ENCODE data around the gene TOP2B. TPM values are rescaled to one million over a fixed set of nuclear protein-coding genes. Genes with fewer than 3 reads are reported as not detected.

Gene TOP2B
- total and polyA plus RNA-seq, 3 donors from 2014 or later = 46.4 to 86.5 (median 76.9) TPM

GRCh38 chr3:25658836-25659235, 5.9 kb downstream of the TOP2B start:
- Histone ChIP-seq H3K4me3 (no peak overlapping the region), H3K4me1 (peaks cover 12% of the 10 kb centered on the region)
- no peak for DNase-seq

GRCh38 chr3:25657293-25657692, 7.4 kb downstream of the TOP2B start:
- H3K27me3 ChIP-seq = no peaks in the 10 kb centered on the region
- no peak overlapping the region for H3K27ac ChIP-seq
- H3K36me3 ChIP-seq (ENCODE audit: low read depth, missing control alignments) = no peaks in the 10 kb centered on the region
- H3K4me1 ChIP-seq = peaks cover 6% of the 10 kb centered on the region
- DNase-seq = no peak
- H3K4me3 ChIP-seq = no peak overlapping the region
- TF ChIP-seq CTCF (IDR thresholded peaks at IDR 0.05) (no peak), POLR2A (IDR thresholded peaks at IDR 0.05) (no peak)
- no peaks in the 10 kb centered on the region for H3K9me3 ChIP-seq
- intact Hi-C loops (cut with DNase I; ENCODE audit: low total_unique reads) = no loop called here

More at GRCh38 chr3:25658836-25659235, 5.9 kb downstream of the TOP2B start:
- Histone ChIP-seq H3K36me3 (ENCODE audit: low read depth, missing control alignments) (no peaks in the 10 kb centered on the region), H3K27ac (no peak overlapping the region), H3K9me3 (no peaks in the 10 kb centered on the region), H3K27me3 (no peaks in the 10 kb centered on the region)
- intact Hi-C loops (cut with DNase I; ENCODE audit: low total_unique reads) = no loop called here
- TF ChIP-seq CTCF (IDR thresholded peaks at IDR 0.05) (no peak), POLR2A (IDR thresholded peaks at IDR 0.05) (no peak)
- 55 to 67% methylated on average over 1 of the region's 1 CpG for WGBS, 2 donors

GRCh38 chr3:25655659-25656058, 9.0 kb downstream of the TOP2B start:
- no peak for DNase-seq
- intact Hi-C loops (cut with DNase I; ENCODE audit: low total_unique reads) = no loop called here
- H3K4me3 ChIP-seq = no peak overlapping the region
- no peak overlapping the region for H3K27ac ChIP-seq
- H3K27me3 ChIP-seq = no peaks in the 10 kb centered on the region
- H3K9me3 ChIP-seq = no peaks in the 10 kb centered on the region
- TF ChIP-seq POLR2A (IDR thresholded peaks at IDR 0.05) (no peak), CTCF (IDR thresholded peaks at IDR 0.05) (no peak)
- H3K36me3 ChIP-seq (ENCODE audit: low read depth, missing control alignments) = no peaks in the 10 kb centered on the region
- 87 to 92% methylated on average over 2 of the region's 2 CpGs for WGBS, 2 donors
- H3K4me1 ChIP-seq = no peaks in the 10 kb centered on the region

- no peaks in the 10 kb centered on the region for H3K4me1 ChIP-seq
- H3K27ac ChIP-seq = no peak overlapping the region
- TF ChIP-seq CTCF (IDR thresholded peaks at IDR 0.05) (no peak), POLR2A (IDR thresholded peaks at IDR 0.05) (no peak)
- intact Hi-C loops (cut with DNase I; ENCODE audit: low total_unique reads) = no loop called here
- no peaks in the 10 kb centered on the region for H3K9me3 ChIP-seq
- DNase-seq = no peak
- no peaks in the 10 kb centered on the region for H3K27me3 ChIP-seq
- no peak overlapping the region for H3K4me3 ChIP-seq
- no peaks in the 10 kb centered on the region for H3K36me3 ChIP-seq (ENCODE audit: low read depth, missing control alignments)
These were observed 10.1 kb downstream of the TOP2B start for GRCh38 chr3:25654576-25654975.

GRCh38 chr3:25653322-25653721, 11.4 kb downstream of the TOP2B start:
- Histone ChIP-seq H3K27ac (no peak overlapping the region), H3K36me3 (ENCODE audit: low read depth, missing control alignments) (no peaks in the 10 kb centered on the region), H3K4me1 (no peaks in the 10 kb centered on the region), H3K9me3 (no peaks in the 10 kb centered on the region), H3K4me3 (no peak overlapping the region), H3K27me3 (no peaks in the 10 kb centered on the region)
- 91 to 96% methylated on average over 3 of the region's 3 CpGs for WGBS, 2 donors
- TF ChIP-seq POLR2A (IDR thresholded peaks at IDR 0.05) = no peak
- intact Hi-C loops (cut with DNase I; ENCODE audit: low total_unique reads) = no loop called here
- no peak for DNase-seq

Data from testis (tissue), 3 donors.